ENCODE measurements around the gene HMGXB4.
"Not testable (repeated sequence)": the region's sequence is repeated elsewhere in the genome, so short reads cannot be mapped to it uniquely, and the experiment has no call there.

Gene HMGXB4

GRCh38 chr22:35257321-35258190 is at the start of gene HMGXB4:
Gene HMGXB4 (plus strand): TSS chr22:35257493. CDS start chr22:35262391, 4,898 bp downstream.
- peak; percentile 61 for DNase-seq

- no peak for DNase-seq
These were observed 49.3 kb upstream of the HMGXB4 start for GRCh38 chr22:35208003-35208402.

DNA sequence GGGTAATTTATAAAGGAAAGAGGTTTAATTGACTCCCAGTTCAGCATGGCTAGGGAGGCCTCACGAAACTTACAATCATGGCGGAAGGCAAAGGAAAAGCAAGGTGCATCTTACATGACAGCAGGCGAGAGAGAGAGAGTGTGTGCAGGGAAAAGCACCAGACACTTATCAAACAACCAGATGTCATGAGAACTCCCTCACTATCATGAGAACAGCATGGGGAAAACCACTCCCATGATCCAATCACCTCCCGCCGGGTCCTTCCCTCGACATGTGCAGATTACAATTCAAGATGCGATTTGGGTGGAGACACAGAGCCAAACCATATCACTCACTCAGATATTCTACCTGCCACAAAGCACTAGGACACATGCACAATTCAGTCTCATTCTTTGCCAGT is 48.1 kb upstream of the HMGXB4 start:
- DNase-seq = no peak

GRCh38 chr22:35212009-35212408 is 45.3 kb upstream of the HMGXB4 start:
- DNase-seq = no peak

DNA sequence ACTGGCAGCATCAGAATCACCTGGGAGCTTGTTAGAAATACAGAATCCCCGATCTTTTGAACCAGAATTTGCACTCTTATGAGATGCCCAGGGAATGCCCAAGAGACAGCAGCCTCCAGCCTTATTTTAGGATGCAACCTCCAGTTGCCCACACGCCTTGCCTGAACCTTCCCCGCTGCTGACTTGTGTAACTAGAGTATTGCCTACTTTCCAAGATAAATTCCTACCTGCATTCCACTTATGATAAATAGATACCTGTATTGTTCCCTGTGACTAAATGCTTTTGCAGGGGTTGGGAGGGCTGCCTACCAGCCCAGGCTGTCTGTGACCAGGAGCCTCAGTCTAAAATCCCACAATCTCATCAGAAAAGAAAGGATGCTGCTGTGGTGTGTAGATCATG is 44.3 kb upstream of the HMGXB4 start:
- no peak for DNase-seq

GRCh38 chr22:35214968-35215367 is 42.3 kb upstream of the HMGXB4 start:
- DNase-seq = no peak

- no peak for DNase-seq
These were observed 41.3 kb upstream of the HMGXB4 start for GRCh38 chr22:35215993-35216392.

DNA sequence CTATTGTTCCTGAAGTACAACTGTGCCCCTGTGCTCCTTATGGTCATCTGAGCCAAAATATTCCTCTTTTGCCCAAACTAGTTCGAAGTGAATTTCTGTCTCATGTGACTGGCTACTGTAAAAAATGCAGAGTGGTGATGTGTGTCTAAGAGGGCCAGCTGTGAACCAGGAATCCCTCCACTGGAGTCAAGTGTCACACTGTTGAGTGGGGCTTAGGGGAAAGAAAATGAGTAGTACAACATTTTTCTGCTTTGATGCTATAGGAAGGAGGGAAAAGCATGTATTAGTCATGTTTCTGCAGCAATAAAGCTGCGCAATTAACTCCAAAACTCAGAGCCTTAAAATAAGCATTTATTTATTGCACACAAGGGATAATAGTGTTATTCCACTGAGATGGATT is 39.8 kb upstream of the HMGXB4 start:
- no peak for DNase-seq

GRCh38 chr22:35218079-35218478 is 39.2 kb upstream of the HMGXB4 start:
- DNase-seq = no peak

- DNase-seq = no peak
These were observed 38.3 kb upstream of the HMGXB4 start for GRCh38 chr22:35219012-35219411.

GRCh38 chr22:35220221-35220620 is 37.1 kb upstream of the HMGXB4 start:
- DNase-seq = no peak

DNA sequence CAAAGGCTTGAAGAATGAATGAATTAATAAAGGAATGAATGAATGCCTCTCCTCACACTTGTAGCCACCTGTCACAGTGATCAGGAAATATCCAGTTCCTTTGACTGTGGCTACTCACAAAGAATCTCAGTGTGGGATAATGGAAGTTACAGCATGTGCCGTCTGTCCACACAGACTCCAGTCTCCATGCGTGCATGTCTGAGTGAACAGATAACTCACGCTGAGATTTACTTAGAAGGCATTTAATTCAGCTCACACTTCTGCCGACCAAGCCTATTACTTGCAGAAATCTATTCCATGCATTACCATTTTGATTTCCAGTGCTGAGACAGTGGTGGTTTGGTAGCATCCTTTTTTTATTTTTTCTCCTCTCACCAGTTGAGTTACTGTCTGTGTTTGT is 32.3 kb upstream of the HMGXB4 start:
- DNase-seq = no peak

GRCh38 chr22:35226958-35227647 is 30.2 kb upstream of the HMGXB4 start:
- DNase-seq = no peak

DNA sequence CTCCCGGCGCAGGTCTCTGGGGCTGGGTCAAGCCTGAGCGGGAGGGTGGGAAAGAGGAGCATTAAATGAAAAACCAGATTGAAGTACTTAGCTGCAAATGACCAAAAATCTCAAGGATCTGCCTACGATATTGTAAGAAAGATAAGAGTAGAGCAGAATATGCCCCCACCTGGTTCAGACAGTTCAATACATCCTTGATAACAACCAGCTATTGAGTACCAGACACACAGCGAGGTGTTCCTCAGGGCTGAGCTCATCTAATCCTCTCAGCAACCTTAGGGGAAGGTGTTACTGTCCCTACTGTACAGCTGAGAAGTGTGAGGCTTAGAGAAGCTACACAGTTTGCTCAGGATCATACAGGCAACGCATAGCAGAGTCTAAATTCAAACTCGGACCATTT is 27.4 kb upstream of the HMGXB4 start:
- DNase-seq = no peak

GRCh38 chr22:35230417-35230816 is 26.9 kb upstream of the HMGXB4 start:
- no peak for DNase-seq

GRCh38 chr22:35230839-35231584 is 26.3 kb upstream of the HMGXB4 start:
- no peak for DNase-seq

- DNase-seq = peak; percentile 22
These were observed 25.7 kb upstream of the HMGXB4 start for GRCh38 chr22:35231585-35232084.

DNA sequence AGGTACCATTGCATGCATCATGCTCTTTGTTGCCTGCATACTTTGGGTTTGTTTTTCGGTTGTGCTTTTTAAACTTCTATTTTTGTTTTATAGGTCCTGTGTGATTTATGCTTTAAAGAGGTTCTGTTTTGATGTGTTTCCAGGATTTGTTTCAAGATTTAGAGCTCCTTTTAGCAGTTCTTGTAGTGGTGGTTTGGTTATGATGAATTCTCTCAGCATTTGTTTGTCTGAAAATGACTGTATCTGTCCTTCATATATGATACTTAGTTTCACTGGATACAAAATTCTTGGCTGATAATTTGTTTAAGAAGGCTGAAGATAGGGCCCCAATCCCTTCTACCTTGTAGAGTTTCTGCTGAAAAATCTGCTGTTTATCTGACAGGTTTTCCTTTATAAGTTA is 18.5 kb upstream of the HMGXB4 start:
- DNase-seq = not testable (repeated sequence)

GRCh38 chr22:35244507-35244906 is 12.8 kb upstream of the HMGXB4 start:
- not testable (repeated sequence) for DNase-seq

- DNase-seq = no peak
These were observed 7.1 kb upstream of the HMGXB4 start for GRCh38 chr22:35250156-35250555.

- no peak for DNase-seq
These were observed 3.3 kb upstream of the HMGXB4 start for GRCh38 chr22:35253946-35254345.

GRCh38 chr22:35257002-35257320 is 332 bp upstream of the HMGXB4 start:
- DNase-seq = no peak

GRCh38 chr22:35258191-35258988 is 1.1 kb downstream of the HMGXB4 start:
- DNase-seq = no peak

All from DMS79 treated with DMSO at 0.1 percent for 48 hours (cell line).